Neutrophil (primary cell): ENCODE data around the gene RFLNA.

Experiments used
- H3K27ac ChIP-seq: fragments of 200-600 bp; sonication (generic); 2 replicates; pipeline ENCODE4 v1.5.1; 2016; ENCODE audit warnings: mild to moderate bottlenecking, moderate library complexity
- H3K27me3 ChIP-seq: fragments of 200-600 bp; sonication (generic); 2 replicates; pipeline ENCODE4 v1.6.0; 2016; ENCODE audit warnings: mild to moderate bottlenecking
- H3K36me3 ChIP-seq: fragments of 200-600 bp; sonication (generic); 2 replicates; pipeline ENCODE4 v1.5.1; 2017
- H3K4me1 ChIP-seq, 2 experiments: fragments of 200-600 bp in 1 of 2; sonication (generic) in 1 of 2; 1 replicate in 1 of 2; 2 replicates in 1 of 2; pipeline versions ENCODE4 v1.5.1 to v1.6.1; 2013 to 2016; ENCODE audit warnings: low read depth in 1 of 2, low read length in 1 of 2, mild to moderate bottlenecking in 1 of 2, moderate library complexity in 1 of 2; ENCODE audit not compliant: control insufficient read depth in 1 of 2, insufficient read depth in 1 of 2
- H3K4me3 ChIP-seq, 2 experiments: fragments of 200-600 bp in 1 of 2; sonication (generic) in 1 of 2; 1 replicate in 1 of 2; 2 replicates in 1 of 2; pipeline ENCODE4 v1.5.1; 2013 to 2016; ENCODE audit warnings: low read depth in 1 of 2, low read length in 1 of 2, mild to moderate bottlenecking in 1 of 2, moderate library complexity in 1 of 2
- H3K9me3 ChIP-seq: fragments of 200-600 bp; sonication (generic); 2 replicates; pipeline ENCODE4 v1.5.1; 2016
- CTCF ChIP-seq: fragments of 200-600 bp; sonication (generic); IDR thresholded peaks from 2 replicates; pipeline ENCODE4 v1.5.1; 2016; ENCODE audit warnings: antibody characterized with exemption

The RFLNA gene

GRCh38 chr12:124305776-124306685 is 11.1 kb downstream of the RFLNA start:
- H3K27ac ChIP-seq, result no peak overlapping the region
- H3K4me1 ChIP-seq, result no peaks in the 10 kb centered on the region
- no peaks in the 10 kb centered on the region for H3K36me3 ChIP-seq
- H3K27me3 ChIP-seq, result no peaks in the 10 kb centered on the region
- H3K4me3 ChIP-seq, result no peak overlapping the region
- no peaks in the 10 kb centered on the region for H3K9me3 ChIP-seq
- no peak for TF ChIP-seq CTCF

- no peaks in the 10 kb centered on the region for H3K27me3 ChIP-seq
- no peaks in the 10 kb centered on the region for H3K9me3 ChIP-seq
- H3K4me1 ChIP-seq, result no peaks in the 10 kb centered on the region
- H3K36me3 ChIP-seq, result no peaks in the 10 kb centered on the region
- H3K27ac ChIP-seq, result no peak overlapping the region
- TF ChIP-seq CTCF, result no peak
- H3K4me3 ChIP-seq, result no peak overlapping the region
These were observed 12.0 kb downstream of the RFLNA start for GRCh38 chr12:124306686-124307555.

GRCh38 chr12:124307556-124307825 is 12.6 kb downstream of the RFLNA start:
- Histone ChIP-seq H3K4me3 (no peak overlapping the region), H3K9me3 (no peaks in the 10 kb centered on the region), H3K27me3 (no peaks in the 10 kb centered on the region), H3K36me3 (no peaks in the 10 kb centered on the region), H3K4me1 (no peaks in the 10 kb centered on the region), H3K27ac (no peak overlapping the region)
- no peak for TF ChIP-seq CTCF

GRCh38 chr12:124308741-124309140 is 13.8 kb downstream of the RFLNA start:
- Histone ChIP-seq H3K4me3 (no peak overlapping the region), H3K9me3 (no peaks in the 10 kb centered on the region), H3K27ac (no peak overlapping the region), H3K36me3 (no peaks in the 10 kb centered on the region), H3K27me3 (no peaks in the 10 kb centered on the region), H3K4me1 (no peaks in the 10 kb centered on the region)
- no peak for TF ChIP-seq CTCF

- Histone ChIP-seq H3K4me1 (no peaks in the 10 kb centered on the region), H3K27ac (no peak overlapping the region), H3K4me3 (no peak overlapping the region), H3K9me3 (no peaks in the 10 kb centered on the region), H3K27me3 (no peaks in the 10 kb centered on the region), H3K36me3 (no peaks in the 10 kb centered on the region)
- TF ChIP-seq CTCF, result no peak
These were observed 14.3 kb downstream of the RFLNA start for GRCh38 chr12:124309231-124309630.
